Esophagus squamous epithelium (tissue), 5 donors: Measurements from ENCODE around the gene PARD3. TPM values are rescaled to one million over a fixed set of nuclear protein-coding genes. Genes with fewer than 3 reads are reported as not detected.
A peak's percentile ranks its signal among the peaks of the same experiment; 100 is the strongest.

Experiments
- DNase-seq: peaks from one replicate; lab custom pipeline; 2025; lab: John Stamatoyannopoulos, UW
- H3K27ac ChIP-seq, 4 donors: fragments of 200-600 bp; sonication (generic); one replicate each; pipeline ENCODE4 v1.5.1; 2016 to 2019; ENCODE audit warnings: mild to moderate bottlenecking in 1 of 4
- H3K27me3 ChIP-seq, 4 donors: fragments of 200-600 bp; sonication (generic); 1 replicate in 3 of 4; 2 replicates in 1 of 4; pipeline versions ENCODE4 v1.5.1 to v1.6.0; 2017 to 2021; ENCODE audit warnings: antibody characterized with exemption in 1 of 4
- H3K36me3 ChIP-seq, 3 donors: fragments of 200-600 bp; sonication (generic); one replicate each; pipeline ENCODE4 v1.5.1; 2016 to 2019
- H3K4me1 ChIP-seq, 3 donors: fragments of 200-600 bp; sonication (generic); one replicate each; pipeline ENCODE4 v1.5.1; 2017 to 2019
- H3K4me3 ChIP-seq, 4 donors: fragments of 200-600 bp; sonication (generic); 1 replicate in 3 of 4; 2 replicates in 1 of 4; pipeline ENCODE4 v1.5.1; 2016 to 2019; ENCODE audit warnings: mild to moderate bottlenecking in 2 of 4, moderate library complexity in 1 of 4
- H3K9me3 ChIP-seq, 3 donors: fragments of 200-600 bp; sonication (generic); one replicate each; pipeline ENCODE4 v1.5.1; 2016 to 2019
- POLR2A ChIP-seq, 4 donors: fragments of 450-650 bp; IDR thresholded peaks; one replicate each; pipeline ENCODE4 v1.6.1; 2017; ENCODE audit warnings: antibody characterized with exemption in 4 of 4, mild to moderate bottlenecking in 4 of 4, moderate library complexity in 3 of 4
- WGBS, 2 donors: methylation state at CpG; one replicate each; pipeline ENCODE4 v1.1.5; 2018; 5-methylcytosine and 5-hydroxymethylcytosine counted together
- intact Hi-C: fragments of 100-400 bp; cut with DNase I; formaldehyde crosslinking; loops from one replicate; pipeline ENCODE4 v1.15.0; 2022
- total RNA-seq, 4 donors: library from RNA; depleted of rRNA; stranded (reverse); fragments of >200 nt; gene quantifications; one replicate each; pipeline ENCODE4 v1.1.0, GENCODE V29; 2016
- TF ChIP-seq, protein P1 (sequence below), 6 experiments: fragments of 450-650 bp in 4 of 6; fragments of 200-600 bp in 2 of 6; sonication (generic) in 2 of 6; IDR thresholded peaks; one replicate each; pipeline ENCODE4 v1.5.1; 2016 to 2019; ENCODE audit warnings: antibody characterized with exemption in 6 of 6, mild to moderate bottlenecking in 4 of 6, moderate library complexity in 4 of 6
- donor health status: DM: yes; HTN: yes; CAD: no.

Gene PARD3
- total RNA-seq, 4 donors from 2014 or later = 57.3 to 114 (median 81.7) TPM

DNA sequence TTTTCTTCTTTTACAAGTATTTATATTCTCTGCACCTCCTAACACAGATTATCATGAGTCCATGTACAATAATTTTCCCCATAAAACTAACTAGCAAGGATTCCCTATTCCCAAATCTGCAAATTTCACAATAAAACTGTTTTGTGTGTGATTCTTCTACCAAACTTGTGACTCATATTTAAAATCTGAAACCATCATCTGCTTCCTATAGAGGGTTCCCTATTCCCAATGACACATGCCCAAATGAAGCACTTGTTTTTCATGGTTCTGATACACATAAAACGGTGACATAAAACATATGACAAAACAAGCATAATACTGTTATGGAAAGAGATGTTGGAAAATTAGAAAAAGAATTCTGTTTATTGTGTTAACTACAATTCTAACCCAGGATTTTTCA lies 657.6 kb downstream of the PARD3 start:
- TF ChIP-seq, protein P1, sequence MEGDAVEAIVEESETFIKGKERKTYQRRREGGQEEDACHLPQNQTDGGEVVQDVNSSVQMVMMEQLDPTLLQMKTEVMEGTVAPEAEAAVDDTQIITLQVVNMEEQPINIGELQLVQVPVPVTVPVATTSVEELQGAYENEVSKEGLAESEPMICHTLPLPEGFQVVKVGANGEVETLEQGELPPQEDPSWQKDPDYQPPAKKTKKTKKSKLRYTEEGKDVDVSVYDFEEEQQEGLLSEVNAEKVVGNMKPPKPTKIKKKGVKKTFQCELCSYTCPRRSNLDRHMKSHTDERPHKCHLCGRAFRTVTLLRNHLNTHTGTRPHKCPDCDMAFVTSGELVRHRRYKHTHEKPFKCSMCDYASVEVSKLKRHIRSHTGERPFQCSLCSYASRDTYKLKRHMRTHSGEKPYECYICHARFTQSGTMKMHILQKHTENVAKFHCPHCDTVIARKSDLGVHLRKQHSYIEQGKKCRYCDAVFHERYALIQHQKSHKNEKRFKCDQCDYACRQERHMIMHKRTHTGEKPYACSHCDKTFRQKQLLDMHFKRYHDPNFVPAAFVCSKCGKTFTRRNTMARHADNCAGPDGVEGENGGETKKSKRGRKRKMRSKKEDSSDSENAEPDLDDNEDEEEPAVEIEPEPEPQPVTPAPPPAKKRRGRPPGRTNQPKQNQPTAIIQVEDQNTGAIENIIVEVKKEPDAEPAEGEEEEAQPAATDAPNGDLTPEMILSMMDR (IDR thresholded peaks at IDR 0.05) = no peak
- no peak for TF ChIP-seq POLR2A (IDR thresholded peaks at IDR 0.05)
- 54 to 70% methylated on average over 1 of the region's 1 CpG for WGBS, 2 donors
- H3K27me3 ChIP-seq = no peaks in the 10 kb centered on the region
- no peaks in the 10 kb centered on the region for H3K9me3 ChIP-seq
- no peak overlapping the region for H3K4me3 ChIP-seq
- DNase-seq = no peak
- H3K36me3 ChIP-seq = no peaks in the 10 kb centered on the region
- H3K27ac ChIP-seq = peak overlapping the region in 2 of 4 donors; percentile 31 to 57
- intact Hi-C loops = no loop called here
- peaks cover 0 to 16% (median 9%) of the 10 kb centered on the region in 3 donors for H3K4me1 ChIP-seq

DNA sequence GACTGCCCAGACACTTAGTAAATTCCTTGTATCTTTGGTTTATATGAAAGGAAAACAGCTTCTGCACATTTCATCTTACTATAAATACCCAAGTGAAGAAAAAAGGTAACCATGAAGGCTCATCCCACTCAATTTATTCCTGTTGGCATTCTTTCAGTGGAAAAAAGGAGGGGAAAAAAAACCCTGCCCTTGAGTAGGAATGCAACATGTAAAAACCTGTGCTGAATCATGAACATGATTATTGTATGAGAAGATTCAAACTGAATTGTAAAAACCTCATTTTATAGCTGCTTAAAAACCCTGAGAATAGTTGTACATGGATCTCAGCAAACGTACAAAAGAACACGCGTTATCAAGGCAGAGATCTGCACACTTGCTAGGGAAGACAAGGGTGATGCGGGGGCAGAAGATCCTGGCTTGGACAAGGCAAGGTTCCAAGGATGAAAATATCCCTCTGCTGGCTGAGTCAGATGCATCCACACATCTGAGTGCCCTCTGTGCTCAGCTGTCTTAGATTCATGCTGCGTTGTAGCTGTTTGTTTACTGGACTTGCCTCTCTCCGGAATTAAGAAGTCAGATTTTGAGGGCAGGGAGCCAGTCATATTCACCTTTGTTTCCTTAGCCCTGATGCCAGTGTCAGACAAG lies 658.2 kb downstream of the PARD3 start:
- H3K36me3 ChIP-seq = no peaks in the 10 kb centered on the region
- WGBS, 2 donors = 31 to 36% methylated on average over 6 of the region's 6 CpGs

DNA sequence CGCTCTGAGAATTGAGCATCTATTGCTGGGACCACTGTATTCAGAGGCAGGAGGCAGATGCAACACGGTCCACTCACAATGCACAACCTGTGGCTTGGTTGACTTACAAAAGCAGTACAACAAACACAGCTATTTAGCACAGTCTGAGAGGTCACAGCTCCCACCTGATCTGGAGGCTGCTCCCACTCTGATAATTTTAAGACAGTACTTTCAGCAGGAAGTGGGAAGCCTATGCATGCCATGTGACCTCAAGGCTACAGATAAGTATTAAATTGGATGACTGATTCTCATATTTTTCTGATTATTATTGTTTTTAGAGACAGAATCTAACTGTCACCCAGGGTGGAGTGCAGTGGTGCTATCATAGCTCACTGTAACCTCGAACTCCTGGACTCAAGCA lies 659.3 kb downstream of the PARD3 start:
- TF ChIP-seq, protein P1 (IDR thresholded peaks at IDR 0.05) = no peak
- TF ChIP-seq POLR2A (IDR thresholded peaks at IDR 0.05) = no peak
- no peak overlapping the region for H3K27ac ChIP-seq
- intact Hi-C loops = no loop called here
- no peaks in the 10 kb centered on the region for H3K27me3 ChIP-seq
- no peak overlapping the region for H3K4me3 ChIP-seq
- peaks cover 0 to 16% (median 9%) of the 10 kb centered on the region in 3 donors for H3K4me1 ChIP-seq
- no peaks in the 10 kb centered on the region for H3K9me3 ChIP-seq
- WGBS, 2 donors = 77 to 90% methylated on average over 3 of the region's 3 CpGs
- no peak for DNase-seq
- H3K36me3 ChIP-seq = no peaks in the 10 kb centered on the region

More for the DNA sequence above, 658.2 kb downstream of the PARD3 start:
- peaks cover 0 to 16% (median 9%) of the 10 kb centered on the region in 3 donors for H3K4me1 ChIP-seq
- no peaks in the 10 kb centered on the region for H3K27me3 ChIP-seq
- DNase-seq = no peak
- H3K4me3 ChIP-seq = no peak overlapping the region
- intact Hi-C loops = no loop called here
- TF ChIP-seq, protein P1 (IDR thresholded peaks at IDR 0.05) = peak in 3 of 6 experiments; percentile 8 to 35 (median 14)
- TF ChIP-seq POLR2A (IDR thresholded peaks at IDR 0.05) = no peak
- peak overlapping the region in 3 of 4 donors; percentile 11 to 57 (median 31) for H3K27ac ChIP-seq
- no peaks in the 10 kb centered on the region for H3K9me3 ChIP-seq

DNA sequence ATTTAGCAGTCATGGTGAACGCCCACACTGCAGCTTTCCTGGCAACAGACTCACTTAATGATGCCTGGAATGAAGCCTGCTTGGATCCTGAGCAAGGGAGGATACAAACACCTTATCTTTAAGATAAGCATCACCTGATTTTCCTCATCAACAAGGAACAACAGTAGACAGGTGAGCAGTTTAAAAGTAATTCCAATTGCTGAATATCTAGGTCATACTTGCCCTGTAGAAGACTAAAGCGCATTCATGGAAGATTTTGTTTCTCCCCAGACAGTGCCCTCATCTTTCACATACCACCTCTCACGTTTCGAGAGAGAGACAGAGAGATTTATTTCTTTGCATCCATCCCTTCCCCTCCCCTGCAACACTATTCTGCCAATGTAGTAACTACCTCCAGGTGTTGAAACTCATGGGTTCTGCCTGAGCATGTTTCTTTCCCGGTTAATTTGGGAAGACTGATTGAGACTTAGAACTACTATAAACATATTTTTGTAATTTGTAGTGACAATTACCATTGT lies 660.7 kb downstream of the PARD3 start:
- Histone ChIP-seq H3K36me3 (no peaks in the 10 kb centered on the region), H3K4me3 (no peak overlapping the region), H3K4me1 (peaks cover 0 to 16% (median 9%) of the 10 kb centered on the region in 3 donors), H3K27ac (no peak overlapping the region), H3K9me3 (no peaks in the 10 kb centered on the region), H3K27me3 (no peaks in the 10 kb centered on the region)
- 47 to 60% methylated on average over 5 of the region's 5 CpGs for WGBS, 2 donors
- DNase-seq = no peak
- no peak for TF ChIP-seq POLR2A (IDR thresholded peaks at IDR 0.05)
- TF ChIP-seq, protein P1 (IDR thresholded peaks at IDR 0.05) = no peak
- intact Hi-C loops = no loop called here

DNA sequence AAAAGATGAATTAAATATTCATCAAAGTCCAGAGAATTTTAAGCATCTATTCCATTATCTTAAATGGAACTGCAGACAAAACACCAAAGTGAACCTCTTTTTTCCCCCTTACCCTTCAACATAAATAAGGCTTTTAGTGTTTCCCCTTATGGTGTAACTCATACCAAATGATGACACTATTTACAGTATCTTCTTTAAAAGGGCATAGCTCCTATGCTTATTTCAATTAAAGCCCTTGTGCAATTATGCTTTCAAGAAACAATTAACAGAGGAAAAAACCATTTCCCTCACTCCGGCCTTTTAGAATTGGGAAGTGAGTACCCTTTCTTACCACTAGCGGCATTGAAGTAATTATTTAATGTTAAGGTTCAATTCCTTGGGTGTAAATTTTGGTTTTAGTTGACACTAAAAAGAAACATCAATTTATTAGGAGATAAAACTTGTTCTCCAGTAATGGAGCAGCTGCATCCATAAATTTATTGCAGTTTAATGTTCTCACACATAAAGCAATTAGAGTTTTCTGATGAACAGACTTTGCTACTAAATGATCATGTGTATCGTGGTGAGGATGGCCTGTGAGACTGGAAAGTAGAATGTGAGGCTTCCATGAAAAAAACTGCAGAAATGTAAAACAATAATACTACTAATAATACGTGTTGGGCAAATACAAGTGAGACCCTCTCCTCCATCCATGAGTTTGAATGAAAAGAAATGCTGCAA lies 661.3 kb downstream of the PARD3 start:
- Histone ChIP-seq H3K4me1 (peaks cover 0 to 16% (median 9%) of the 10 kb centered on the region in 3 donors), H3K9me3 (no peaks in the 10 kb centered on the region), H3K4me3 (no peak overlapping the region), H3K36me3 (no peaks in the 10 kb centered on the region), H3K27ac (no peak overlapping the region), H3K27me3 (no peaks in the 10 kb centered on the region)
- 69 to 82% methylated on average over 4 of the region's 4 CpGs for WGBS, 2 donors
- TF ChIP-seq, protein P1 (IDR thresholded peaks at IDR 0.05) = no peak
- no peak for TF ChIP-seq POLR2A (IDR thresholded peaks at IDR 0.05)
- no peak for DNase-seq
- intact Hi-C loops = no loop called here
